SK-N-SH (cell line): Measurements from ENCODE around the gene GAS1. TPM values are rescaled to one million over a fixed set of nuclear protein-coding genes. Genes with fewer than 3 reads are reported as not detected.
A peak's percentile ranks its signal among the peaks of the same experiment; 100 is the strongest.

Source experiments
- CTCF ChIA-PET: fragments of 300-600, 350-600 bp; formaldehyde crosslinking; extraction: SDS; loops from one replicate; lab custom pipeline; 2021; lab: Yijun Ruan, JAX
- POLR2A ChIA-PET: fragments of 350-600 bp; sonication (Branson Sonifier 250); formaldehyde crosslinking; extraction: SDS; loops from one replicate; lab custom pipeline; 2020; ENCODE audit warnings: antibody characterized with exemption, inconsistent platforms; lab: Yijun Ruan, JAX
- DNase-seq: peaks from one replicate; pipeline ENCODE4 v3.0.0; 2012
- H2AFZ ChIP-seq: fragments of 200-600 bp; sonication (generic); 2 replicates; pipeline ENCODE4 v1.8.1; 2016; ENCODE audit warnings: antibody characterized with exemption, mild to moderate bottlenecking, low read depth
- H3F3A ChIP-seq: fragments of 200-600 bp; sonication (generic); replicated peaks from 2 replicates; pipeline ENCODE3; 2016; ENCODE audit warnings: antibody characterized with exemption, mild to moderate bottlenecking; ENCODE audit not compliant: insufficient read depth
- H3K27ac ChIP-seq, 2 experiments: fragments of 200-500 bp in 1 of 2; fragments of 200-600 bp in 1 of 2; sonication (Bioruptor generic) in 1 of 2; sonication (generic), shearing (Covaris generic) in 1 of 2; 2 replicates each; pipeline versions ENCODE4 v1.5.1 to v1.6.1; 2014 to 2016; ENCODE audit warnings: low read depth in 2 of 2, inconsistent platforms in 1 of 2, low read length in 1 of 2, mild to moderate bottlenecking in 1 of 2, mixed read lengths in 1 of 2
- H3K27me3 ChIP-seq: fragments of 200-600 bp; sonication (generic), shearing (Covaris generic); 2 replicates; pipeline ENCODE4 v1.6.1; 2016; ENCODE audit warnings: mixed run types; ENCODE audit not compliant: insufficient read depth
- H3K36me3 ChIP-seq, 2 experiments: fragments of 200-500 bp in 1 of 2; fragments of 200-600 bp in 1 of 2; sonication (Bioruptor generic) in 1 of 2; sonication (generic) in 1 of 2; replicated peaks in 1 of 2; 2 replicates each; pipeline versions ENCODE3 to v1.5.1; 2014 to 2016; ENCODE audit warnings: low read length in 1 of 2, mild to moderate bottlenecking in 1 of 2; ENCODE audit not compliant: insufficient read depth in 2 of 2, control insufficient read depth in 1 of 2
- H3K4me1 ChIP-seq, 2 experiments: fragments of 200-500 bp in 1 of 2; fragments of 200-600 bp in 1 of 2; sonication (Bioruptor generic) in 1 of 2; sonication (generic), shearing (Covaris generic) in 1 of 2; 2 replicates each; pipeline versions ENCODE4 v1.5.1 to v1.6.1; 2014 to 2016; ENCODE audit warnings: low read depth in 1 of 2, low read length in 1 of 2, mixed run types in 1 of 2; ENCODE audit not compliant: insufficient read depth in 2 of 2, control insufficient read depth in 1 of 2
- H3K4me2 ChIP-seq: fragments of 200-600 bp; sonication (generic), shearing (Covaris generic); 2 replicates; pipeline ENCODE4 v1.6.1; 2017; ENCODE audit warnings: mixed run types
- H3K4me3 ChIP-seq, 2 experiments: fragments of 200-500 bp in 1 of 2; fragments of 200-600 bp in 1 of 2; sonication (Bioruptor generic) in 1 of 2; sonication (generic), shearing (Covaris generic) in 1 of 2; 2 replicates each; pipeline versions ENCODE4 v1.5.1 to v1.8.1; 2014 to 2016; ENCODE audit warnings: low read depth in 2 of 2, inconsistent platforms in 1 of 2, low read length in 1 of 2, mild to moderate bottlenecking in 1 of 2, mixed read lengths in 1 of 2, moderate library complexity in 1 of 2
- H3K79me2 ChIP-seq: fragments of 200-600 bp; sonication (generic); 2 replicates; pipeline ENCODE4 v1.8.1; 2017; ENCODE audit warnings: mild to moderate bottlenecking; ENCODE audit not compliant: insufficient read depth
- H3K9ac ChIP-seq: fragments of 200-600 bp; sonication (generic); 2 replicates; pipeline ENCODE4 v1.6.1; 2017; ENCODE audit warnings: mixed run types
- H3K9me2 ChIP-seq: fragments of 200-600 bp; sonication (generic); 2 replicates; pipeline ENCODE4 v1.6.1; 2017; ENCODE audit warnings: mixed run types
- H3K9me3 ChIP-seq: fragments of 200-600 bp; sonication (generic); 2 replicates; pipeline ENCODE4 v1.6.1; 2017; ENCODE audit warnings: mixed run types, mild to moderate bottlenecking, moderate library complexity
- H4K20me1 ChIP-seq: fragments of 200-600 bp; sonication (generic); 2 replicates; pipeline ENCODE4 v1.6.1; 2017; ENCODE audit warnings: mild to moderate bottlenecking, mixed run types; ENCODE audit not compliant: insufficient read depth
- ELF1 ChIP-seq: IDR thresholded peaks from 2 replicates; pipeline ENCODE4 v1.4.0; 2012
- EZH2phosphoT487 ChIP-seq: fragments of 200-600 bp; sonication (generic); IDR thresholded peaks from 2 replicates; pipeline ENCODE4 v1.6.1; 2017; ENCODE audit warnings: low read depth, mixed run types, mild to moderate bottlenecking, antibody characterized with exemption, moderate library complexity, borderline replicate concordance
- FOSL2 ChIP-seq: IDR thresholded peaks from 2 replicates; pipeline ENCODE4 v1.4.0; 2012; ENCODE audit warnings: low read depth, mild to moderate bottlenecking, moderate library complexity, borderline replicate concordance
- MXI1 ChIP-seq: IDR thresholded peaks from 2 replicates; pipeline ENCODE4 v1.6.1; 2012; ENCODE audit warnings: mild to moderate bottlenecking, low read depth, low read length, improper control_type of control experiment
- NRF1 ChIP-seq: IDR thresholded peaks from 2 replicates; pipeline ENCODE4 v1.6.1; 2012; ENCODE audit warnings: low read depth, mild to moderate bottlenecking, low read length
- RCOR1 ChIP-seq: fragments of 150-350 bp; IDR thresholded peaks from 2 replicates; pipeline ENCODE4 v1.6.1; 2017; ENCODE audit warnings: antibody characterized with exemption, low read length
- WGBS: methylation state at CpG from one replicate; pipeline ENCODE4 v1.1.6; 2017; ENCODE audit warnings: low lambda C conversion rate; 5-methylcytosine and 5-hydroxymethylcytosine counted together
- polyA plus RNA-seq, 3 experiments: library from polyadenylated mRNA; depleted of rRNA; stranded (reverse); fragments of >200 nt; gene quantifications; 2 replicates each; pipeline ENCODE4 v1.2.3, GENCODE V29; 2012
- TF ChIP-seq, protein P1 (sequence below): fragments of 150-350 bp; IDR thresholded peaks from 2 replicates; pipeline ENCODE4 v1.6.1; 2017; ENCODE audit warnings: antibody characterized with exemption, low read length, low read depth, borderline replicate concordance
- TF ChIP-seq, protein P2 (sequence below): fragments of 150-350 bp; IDR thresholded peaks from 2 replicates; pipeline ENCODE4 v1.6.1; 2016; ENCODE audit warnings: mild to moderate bottlenecking, low read depth, low read length
- TF ChIP-seq, protein P3 (sequence below): IDR thresholded peaks from 2 replicates; pipeline ENCODE4 v1.4.0; 2012; ENCODE audit warnings: low read depth
- TF ChIP-seq, protein P4 (sequence below): fragments of 200-600 bp; sonication (generic); IDR thresholded peaks from 2 replicates; pipeline ENCODE4 v1.6.1; 2017; ENCODE audit warnings: antibody characterized with exemption, mild to moderate bottlenecking, moderate library complexity

Gene GAS1
- polyA plus RNA-seq, 1 of the 3 experiments (the other 2 are of a cell fraction): 37.8 TPM

DNA sequence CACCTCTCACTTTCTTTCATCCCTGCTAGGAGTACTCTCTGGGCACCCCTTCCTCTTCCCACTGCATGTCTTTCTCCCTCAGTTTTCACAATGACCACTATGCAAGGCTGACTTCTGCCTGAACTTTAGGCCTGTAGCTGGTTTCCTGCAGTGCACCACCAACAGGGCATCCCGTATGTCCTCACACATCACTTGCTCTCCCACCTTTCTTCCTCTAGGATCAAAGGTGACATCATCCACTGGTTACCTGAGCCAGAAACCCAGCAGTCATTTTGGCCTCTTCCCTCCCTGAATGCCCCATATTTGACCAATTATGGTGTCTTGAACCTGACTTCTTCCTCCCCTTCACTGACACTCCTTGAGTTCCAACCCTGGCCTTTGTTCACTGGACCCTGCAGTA, 8.5 kb downstream of the GAS1 start:
- Histone ChIP-seq H4K20me1 (no peaks in the 10 kb centered on the region), H3K79me2 (no peaks in the 10 kb centered on the region), H3F3A (no peaks in the 10 kb centered on the region), H3K27ac (no peak overlapping the region), H3K4me3 (no peak overlapping the region), H3K36me3 (no peaks in the 10 kb centered on the region), H3K9ac (no peak overlapping the region)
- POLR2A ChIA-PET: no interaction called here
- DNase-seq: no peak
- CTCF ChIA-PET: interaction anchor here (0.6 to 2.2 kb wide), 2 partner anchors 8 to 452 kb away, joined by 3 to 6 read pairs; no protein-coding TSS in a partner anchor
- TF ChIP-seq RCOR1 (no peak), MXI1 (no peak), FOSL2 (no peak)
- TF ChIP-seq, all 33 proteins: peak for 0
- Histone ChIP-seq H3K27me3 (no peaks in the 10 kb centered on the region), H3K9me3 (no peaks in the 10 kb centered on the region), H3K9me2 (no peaks in the 10 kb centered on the region), H3K4me2 (no peak overlapping the region), H3K4me1 (peaks cover 0 to 5% of the 10 kb centered on the region in 2 experiments; a peak in 1 of 4 replicates), H2AFZ (no peak overlapping the region)
- WGBS: 80% methylated on average over 1 of the region's 1 CpG

DNA sequence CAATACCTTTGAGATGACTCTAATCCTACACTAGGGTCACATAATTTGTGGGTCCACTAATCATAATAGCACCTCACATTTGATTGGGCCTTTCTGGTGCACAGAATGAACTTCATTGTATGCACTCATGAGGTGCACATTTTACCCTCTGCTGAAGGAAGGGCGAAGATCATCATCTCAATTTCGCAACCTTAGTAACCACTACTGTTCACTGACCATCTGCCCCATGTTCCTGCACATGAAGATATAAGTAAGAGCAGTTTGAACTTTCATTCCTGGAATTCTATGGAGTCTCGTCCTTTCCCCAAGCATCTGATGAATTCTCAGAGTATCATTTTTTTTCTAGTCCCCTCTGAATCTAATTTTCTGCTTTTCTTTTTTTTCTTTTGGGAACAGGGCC, 21.2 kb downstream of the GAS1 start:
- Histone ChIP-seq H2AFZ (no peak overlapping the region), H3K9me2 (no peaks in the 10 kb centered on the region), H3K27me3 (no peaks in the 10 kb centered on the region), H3K4me3 (no peak overlapping the region), H3K27ac (peak overlapping the region in 1 of 2 experiments; percentile 41; a peak in 1 of 4 replicates), H4K20me1 (no peaks in the 10 kb centered on the region), H3K4me2 (no peak overlapping the region), H3K36me3 (no peaks in the 10 kb centered on the region), H3K79me2 (no peaks in the 10 kb centered on the region), H3K9me3 (no peaks in the 10 kb centered on the region), H3K9ac (no peak overlapping the region), H3F3A (no peaks in the 10 kb centered on the region), H3K4me1 (peaks cover 0 to 6% of the 10 kb centered on the region in 2 experiments; a peak in 3 of 4 replicates)
- no peak for DNase-seq
- TF ChIP-seq ELF1: no peak
- TF ChIP-seq, protein P1, sequence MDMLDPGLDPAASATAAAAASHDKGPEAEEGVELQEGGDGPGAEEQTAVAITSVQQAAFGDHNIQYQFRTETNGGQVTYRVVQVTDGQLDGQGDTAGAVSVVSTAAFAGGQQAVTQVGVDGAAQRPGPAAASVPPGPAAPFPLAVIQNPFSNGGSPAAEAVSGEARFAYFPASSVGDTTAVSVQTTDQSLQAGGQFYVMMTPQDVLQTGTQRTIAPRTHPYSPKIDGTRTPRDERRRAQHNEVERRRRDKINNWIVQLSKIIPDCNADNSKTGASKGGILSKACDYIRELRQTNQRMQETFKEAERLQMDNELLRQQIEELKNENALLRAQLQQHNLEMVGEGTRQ: no peak
- no peak for TF ChIP-seq NRF1
- TF ChIP-seq, protein P2, sequence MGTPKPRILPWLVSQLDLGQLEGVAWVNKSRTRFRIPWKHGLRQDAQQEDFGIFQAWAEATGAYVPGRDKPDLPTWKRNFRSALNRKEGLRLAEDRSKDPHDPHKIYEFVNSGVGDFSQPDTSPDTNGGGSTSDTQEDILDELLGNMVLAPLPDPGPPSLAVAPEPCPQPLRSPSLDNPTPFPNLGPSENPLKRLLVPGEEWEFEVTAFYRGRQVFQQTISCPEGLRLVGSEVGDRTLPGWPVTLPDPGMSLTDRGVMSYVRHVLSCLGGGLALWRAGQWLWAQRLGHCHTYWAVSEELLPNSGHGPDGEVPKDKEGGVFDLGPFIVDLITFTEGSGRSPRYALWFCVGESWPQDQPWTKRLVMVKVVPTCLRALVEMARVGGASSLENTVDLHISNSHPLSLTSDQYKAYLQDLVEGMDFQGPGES: no peak
- TF ChIP-seq EZH2phosphoT487: no peak
- TF ChIP-seq, protein P3, sequence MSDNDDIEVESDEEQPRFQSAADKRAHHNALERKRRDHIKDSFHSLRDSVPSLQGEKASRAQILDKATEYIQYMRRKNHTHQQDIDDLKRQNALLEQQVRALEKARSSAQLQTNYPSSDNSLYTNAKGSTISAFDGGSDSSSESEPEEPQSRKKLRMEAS: no peak
- TF ChIP-seq, protein P4, sequence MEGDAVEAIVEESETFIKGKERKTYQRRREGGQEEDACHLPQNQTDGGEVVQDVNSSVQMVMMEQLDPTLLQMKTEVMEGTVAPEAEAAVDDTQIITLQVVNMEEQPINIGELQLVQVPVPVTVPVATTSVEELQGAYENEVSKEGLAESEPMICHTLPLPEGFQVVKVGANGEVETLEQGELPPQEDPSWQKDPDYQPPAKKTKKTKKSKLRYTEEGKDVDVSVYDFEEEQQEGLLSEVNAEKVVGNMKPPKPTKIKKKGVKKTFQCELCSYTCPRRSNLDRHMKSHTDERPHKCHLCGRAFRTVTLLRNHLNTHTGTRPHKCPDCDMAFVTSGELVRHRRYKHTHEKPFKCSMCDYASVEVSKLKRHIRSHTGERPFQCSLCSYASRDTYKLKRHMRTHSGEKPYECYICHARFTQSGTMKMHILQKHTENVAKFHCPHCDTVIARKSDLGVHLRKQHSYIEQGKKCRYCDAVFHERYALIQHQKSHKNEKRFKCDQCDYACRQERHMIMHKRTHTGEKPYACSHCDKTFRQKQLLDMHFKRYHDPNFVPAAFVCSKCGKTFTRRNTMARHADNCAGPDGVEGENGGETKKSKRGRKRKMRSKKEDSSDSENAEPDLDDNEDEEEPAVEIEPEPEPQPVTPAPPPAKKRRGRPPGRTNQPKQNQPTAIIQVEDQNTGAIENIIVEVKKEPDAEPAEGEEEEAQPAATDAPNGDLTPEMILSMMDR: no peak
- 73% methylated on average over 3 of the region's 3 CpGs for WGBS
- ChIA-PET CTCF (interaction anchor here (0.8 kb wide), 1 partner anchor 9 kb away, joined by 3 read pairs; no protein-coding TSS in a partner anchor), POLR2A (no interaction called here)
